HUES64 (cell line): ENCODE data around the gene KCNK10.

Experiments
- H3K27ac ChIP-seq: 2 replicates; pipeline ENCODE4 v1.7.0; 2013; ENCODE audit warnings: low read depth, low read length, inconsistent platforms
- H3K27me3 ChIP-seq: 2 replicates; pipeline ENCODE4 v1.6.1; 2013; ENCODE audit warnings: mild to moderate bottlenecking, low read length; ENCODE audit not compliant: insufficient read depth
- H3K36me3 ChIP-seq: 2 replicates; pipeline ENCODE4 v1.6.1; 2013; ENCODE audit warnings: mild to moderate bottlenecking, low read length; ENCODE audit not compliant: insufficient read depth
- H3K4me1 ChIP-seq: 2 replicates; pipeline ENCODE4 v1.6.1; 2013; ENCODE audit warnings: mild to moderate bottlenecking, low read length, moderate library complexity; ENCODE audit not compliant: insufficient read depth
- H3K4me3 ChIP-seq: 2 replicates; pipeline ENCODE4 v1.5.1; 2013; ENCODE audit warnings: mild to moderate bottlenecking, low read length, moderate library complexity
- H3K9ac ChIP-seq: 2 replicates; pipeline ENCODE4 v1.6.1; 2013; ENCODE audit warnings: mild to moderate bottlenecking, low read depth, low read length
- H3K9me3 ChIP-seq: 2 replicates; pipeline ENCODE4 v1.6.1; 2013; ENCODE audit warnings: low read depth, low read length; ENCODE audit not compliant: insufficient read depth
- WGBS: fragments of 150-250, 120-280 bp; methylation state at CpG from one replicate; pipeline ENCODE4 v1.1.7; 2013; ENCODE audit warnings: missing lambda C conversion rate; 5-methylcytosine and 5-hydroxymethylcytosine counted together

KCNK10 gene

DNA sequence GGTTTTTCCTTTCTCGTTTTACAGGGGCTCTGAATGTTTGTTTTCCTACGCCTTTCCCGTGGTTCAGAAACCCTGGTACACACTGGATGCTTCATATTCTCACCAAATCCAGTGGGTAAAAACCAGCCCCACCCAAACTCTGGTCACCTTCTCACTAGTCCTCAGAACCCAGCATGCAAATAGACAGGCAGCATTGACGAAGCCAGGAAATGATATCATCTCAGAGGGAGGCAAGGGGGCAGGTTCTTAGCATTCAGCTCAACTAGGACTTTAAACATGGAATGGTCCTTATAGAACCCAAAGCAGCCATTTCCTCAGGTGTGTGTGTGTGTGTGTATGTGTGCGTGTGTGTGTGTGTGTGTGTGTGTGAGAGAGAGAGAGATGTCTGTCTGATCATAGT is 142.0 kb downstream of the KCNK10 start:
- no peaks in the 10 kb centered on the region for H3K36me3 ChIP-seq
- WGBS, result 63% methylated on average over 5 of the region's 5 CpGs
- no peak overlapping the region for H3K9ac ChIP-seq
- no peak overlapping the region for H3K4me3 ChIP-seq
- H3K27ac ChIP-seq, result no peak overlapping the region
- H3K27me3 ChIP-seq, result no peaks in the 10 kb centered on the region
- H3K9me3 ChIP-seq, result no peaks in the 10 kb centered on the region
- H3K4me1 ChIP-seq, result peaks cover 4% of the 10 kb centered on the region; the same call in 1 of the 2 replicates

DNA sequence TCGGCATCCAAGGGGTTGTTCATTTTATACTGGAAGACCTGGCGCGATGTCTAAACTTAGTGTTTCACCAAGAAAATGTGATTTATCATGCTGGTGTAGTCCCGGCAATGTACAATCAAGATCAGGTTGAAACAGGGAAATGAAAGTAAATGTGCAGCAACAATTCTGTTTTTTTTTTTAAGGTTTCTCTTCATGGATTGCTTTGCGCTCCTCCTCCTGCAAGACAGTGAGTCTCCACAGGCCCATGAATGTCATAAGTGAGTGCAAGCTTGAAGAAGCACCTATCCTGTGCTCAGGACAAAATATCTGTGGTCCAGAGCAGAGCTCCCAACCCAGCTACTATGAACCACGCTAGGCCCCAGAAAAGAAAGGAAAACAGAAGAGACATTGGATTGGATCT is 143.4 kb downstream of the KCNK10 start:
- H3K36me3 ChIP-seq, result no peaks in the 10 kb centered on the region
- no peak overlapping the region for H3K9ac ChIP-seq
- no peak overlapping the region for H3K4me3 ChIP-seq
- peaks cover 4% of the 10 kb centered on the region; the same call in 1 of the 2 replicates for H3K4me1 ChIP-seq
- no peak overlapping the region for H3K27ac ChIP-seq
- 93% methylated on average over 6 of the region's 6 CpGs for WGBS
- no peaks in the 10 kb centered on the region for H3K27me3 ChIP-seq
- H3K9me3 ChIP-seq, result no peaks in the 10 kb centered on the region

DNA sequence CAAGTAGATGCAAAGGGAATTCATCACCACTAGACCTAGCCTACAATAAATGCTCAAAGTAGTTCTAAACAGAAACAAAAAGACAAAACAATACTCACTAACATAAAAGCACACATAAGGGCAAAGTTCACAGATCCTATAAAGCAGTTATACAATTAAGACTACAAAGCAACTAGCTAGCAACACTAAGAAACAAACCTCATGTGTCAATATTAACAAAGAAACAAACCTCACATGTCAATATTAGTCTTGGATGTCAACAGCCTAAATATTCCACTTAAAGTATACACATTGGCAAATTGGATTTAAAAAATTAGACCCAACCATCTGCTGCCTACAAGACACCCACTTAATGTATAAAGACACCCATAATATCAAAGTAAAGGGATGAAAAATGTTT is 152.7 kb downstream of the KCNK10 start:
- Histone ChIP-seq H3K9me3 (no peaks in the 10 kb centered on the region; the same call in 1 of the 2 replicates), H3K4me3 (no peak overlapping the region), H3K27me3 (no peaks in the 10 kb centered on the region), H3K27ac (no peak overlapping the region), H3K4me1 (no peaks in the 10 kb centered on the region), H3K36me3 (no peaks in the 10 kb centered on the region), H3K9ac (no peak overlapping the region)

DNA sequence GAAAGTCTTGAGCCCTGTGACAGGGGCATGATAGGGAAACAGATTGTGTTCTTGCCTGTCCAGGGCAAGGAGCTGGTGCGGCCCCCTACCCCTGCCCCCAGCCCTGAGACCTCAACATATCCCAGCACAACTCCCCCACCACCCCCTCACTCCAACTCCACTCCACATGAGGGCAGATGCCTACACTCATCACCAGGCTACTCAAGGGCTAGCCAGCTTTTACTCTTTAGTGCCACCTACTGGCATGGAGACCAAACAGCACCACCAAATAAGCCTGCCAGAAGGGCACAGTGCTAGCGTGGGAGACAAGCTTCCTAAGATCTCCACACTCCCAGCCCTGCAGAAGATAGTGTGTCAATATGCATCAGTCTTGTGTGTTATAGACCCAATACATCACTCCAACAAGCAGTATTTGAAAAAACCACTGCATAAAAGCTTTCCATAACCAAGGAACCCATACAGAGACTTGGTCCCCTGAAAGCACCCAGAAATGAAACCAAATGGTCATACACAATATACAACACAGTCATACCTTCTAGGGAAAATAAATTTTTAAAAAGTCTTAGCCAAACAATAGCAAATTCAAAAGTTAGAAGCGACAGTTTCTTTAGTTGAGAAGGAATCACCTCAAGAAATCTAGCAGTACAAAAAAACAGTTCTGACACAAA is 154.4 kb downstream of the KCNK10 start:
- no peaks in the 10 kb centered on the region for H3K36me3 ChIP-seq
- no peaks in the 10 kb centered on the region; the same call in 1 of the 2 replicates for H3K9me3 ChIP-seq
- 74% methylated on average over 3 of the region's 3 CpGs for WGBS
- H3K27me3 ChIP-seq, result no peaks in the 10 kb centered on the region
- no peak overlapping the region for H3K4me3 ChIP-seq
- no peaks in the 10 kb centered on the region for H3K4me1 ChIP-seq
- no peak overlapping the region for H3K9ac ChIP-seq
- no peak overlapping the region for H3K27ac ChIP-seq

DNA sequence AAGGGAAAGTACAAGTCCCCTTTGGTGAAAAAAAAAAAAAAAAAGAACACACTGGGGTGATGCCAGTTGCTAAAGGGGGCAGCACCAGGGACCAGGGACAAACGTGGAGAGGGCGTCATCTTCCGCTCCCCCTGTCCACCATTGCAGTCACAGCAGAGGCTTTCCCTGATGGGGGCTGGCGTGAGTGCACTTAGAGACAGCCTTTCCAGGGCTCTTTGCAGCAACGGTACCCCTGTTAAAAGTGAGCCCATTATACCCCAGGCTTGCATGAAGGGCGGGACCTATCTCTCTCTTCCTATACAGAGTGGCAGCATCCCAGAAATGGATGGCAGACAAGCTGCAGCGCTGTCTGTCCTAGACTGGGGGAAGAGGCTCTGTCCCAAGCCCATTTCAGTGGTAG is 155.0 kb downstream of the KCNK10 start:
- Histone ChIP-seq H3K4me3 (no peak overlapping the region), H3K36me3 (no peaks in the 10 kb centered on the region), H3K4me1 (no peaks in the 10 kb centered on the region), H3K27ac (no peak overlapping the region), H3K9ac (no peak overlapping the region), H3K27me3 (no peaks in the 10 kb centered on the region), H3K9me3 (no peaks in the 10 kb centered on the region; the same call in 1 of the 2 replicates)
- WGBS, result 95% methylated on average over 7 of the region's 7 CpGs

DNA sequence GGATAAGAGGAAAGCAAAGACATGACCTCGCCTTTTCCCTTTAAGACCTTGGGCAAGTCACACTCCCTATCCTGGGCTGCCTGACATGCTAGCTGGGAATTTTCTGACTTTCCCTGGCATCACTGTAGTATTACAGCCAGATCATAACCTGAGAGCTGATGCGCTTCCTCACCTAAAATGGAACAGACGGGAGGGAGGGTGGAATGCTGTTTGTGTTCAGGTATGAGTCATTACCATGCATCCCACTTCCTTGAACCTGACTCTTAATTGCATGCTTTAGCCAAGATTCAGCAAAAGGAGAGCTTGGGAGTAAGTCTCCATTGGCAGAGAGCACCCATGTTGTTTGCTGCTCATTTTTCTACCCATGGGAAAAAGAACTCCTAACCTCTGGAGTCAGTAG is 156.5 kb downstream of the KCNK10 start:
- Histone ChIP-seq H3K9ac (no peak overlapping the region), H3K36me3 (no peaks in the 10 kb centered on the region), H3K4me3 (no peak overlapping the region), H3K9me3 (no peaks in the 10 kb centered on the region; the same call in 1 of the 2 replicates), H3K27ac (no peak overlapping the region), H3K27me3 (no peaks in the 10 kb centered on the region), H3K4me1 (no peaks in the 10 kb centered on the region)
- 95% methylated on average over 1 of the region's 3 CpGs for WGBS

DNA sequence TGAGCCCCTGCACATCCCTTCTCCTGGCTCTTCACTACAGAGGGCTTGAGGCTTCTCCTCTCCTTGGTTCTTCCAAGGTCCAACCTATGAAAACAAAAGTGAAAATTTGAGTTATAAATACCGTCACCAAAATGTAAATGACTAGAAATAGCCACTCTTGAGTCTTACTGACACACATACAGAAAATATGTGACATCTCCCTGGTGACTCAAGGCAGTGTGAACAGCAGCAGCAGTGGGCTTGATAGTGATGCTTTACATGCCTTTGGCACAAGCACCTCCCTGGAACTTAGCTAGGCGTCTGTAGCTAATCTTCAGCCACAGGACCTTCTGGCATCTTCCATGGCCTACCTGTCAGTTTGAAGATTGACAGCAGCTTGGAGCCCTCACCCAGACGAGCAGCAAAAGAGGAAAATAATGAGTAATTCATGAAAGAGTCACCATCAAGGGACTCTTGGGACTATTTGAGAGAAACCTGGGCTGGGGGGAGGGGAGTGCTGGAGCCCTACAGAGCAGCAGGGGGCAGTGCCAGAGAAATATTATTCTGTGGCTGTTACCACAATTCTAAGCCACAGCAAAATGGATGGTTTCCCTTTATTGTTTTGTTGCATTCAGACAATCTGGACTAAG is 158.0 kb downstream of the KCNK10 start:
- WGBS, result 86% methylated on average over 3 of the region's 3 CpGs
- no peaks in the 10 kb centered on the region; the same call in 1 of the 2 replicates for H3K9me3 ChIP-seq
- H3K27me3 ChIP-seq, result no peaks in the 10 kb centered on the region
- H3K4me1 ChIP-seq, result no peaks in the 10 kb centered on the region
- H3K36me3 ChIP-seq, result no peaks in the 10 kb centered on the region
- H3K4me3 ChIP-seq, result no peak overlapping the region
- no peak overlapping the region for H3K27ac ChIP-seq
- no peak overlapping the region for H3K9ac ChIP-seq

DNA sequence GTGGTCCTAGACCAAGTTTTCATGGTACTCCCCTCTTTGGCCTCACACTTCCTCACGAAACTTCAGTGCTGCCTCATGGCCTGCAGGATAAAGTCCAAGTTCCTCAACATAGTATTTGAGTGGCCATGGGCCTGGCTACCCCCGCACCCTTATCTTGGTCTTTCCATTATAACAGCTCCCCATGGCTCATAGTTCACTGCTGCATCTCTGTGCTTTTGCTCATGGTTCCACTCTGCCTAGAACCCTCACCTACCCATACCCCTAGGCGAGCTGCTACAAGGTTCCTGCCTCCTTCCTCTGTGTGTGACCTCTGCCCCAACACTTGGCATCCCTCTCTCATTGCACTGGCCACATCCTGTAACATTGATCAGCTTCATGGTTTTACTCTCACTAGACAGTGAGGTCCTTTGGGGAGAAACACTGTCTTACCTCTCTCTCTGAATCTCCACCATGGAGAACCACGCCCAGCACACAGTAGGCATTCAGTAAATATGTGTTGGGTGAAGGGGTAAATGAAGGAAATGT is 159.3 kb downstream of the KCNK10 start:
- H3K27me3 ChIP-seq, result no peaks in the 10 kb centered on the region
- WGBS, result 94% methylated on average over 4 of the region's 4 CpGs
- no peak overlapping the region for H3K4me3 ChIP-seq
- H3K27ac ChIP-seq, result no peak overlapping the region
- H3K9ac ChIP-seq, result no peak overlapping the region
- H3K36me3 ChIP-seq, result no peaks in the 10 kb centered on the region
- H3K4me1 ChIP-seq, result no peaks in the 10 kb centered on the region
- H3K9me3 ChIP-seq, result no peaks in the 10 kb centered on the region; the same call in 1 of the 2 replicates

DNA sequence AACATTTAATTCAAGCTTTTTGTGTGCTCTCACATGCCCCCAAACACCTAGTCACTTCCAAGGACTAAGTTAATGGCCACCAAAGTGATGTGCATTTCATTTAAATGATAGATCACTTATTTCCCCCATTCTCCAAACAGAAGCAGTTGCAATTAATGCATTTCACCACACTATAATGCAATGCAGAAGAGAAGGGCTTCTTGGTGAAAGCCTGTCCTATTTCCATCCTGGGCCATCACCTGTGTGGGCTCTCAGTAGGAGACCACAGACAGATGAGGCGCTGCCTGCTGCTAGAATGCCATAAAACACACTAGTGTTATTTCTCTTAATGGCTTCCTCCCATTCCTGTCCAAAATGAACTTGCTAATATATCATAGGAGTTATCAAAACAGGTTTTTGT is 166.9 kb downstream of the KCNK10 start:
- Histone ChIP-seq H3K4me1 (no peaks in the 10 kb centered on the region), H3K4me3 (no peak overlapping the region), H3K27ac (no peak overlapping the region), H3K9me3 (no peaks in the 10 kb centered on the region), H3K9ac (no peak overlapping the region), H3K27me3 (no peaks in the 10 kb centered on the region), H3K36me3 (no peaks in the 10 kb centered on the region)
- WGBS, result 90% methylated on average over 1 of the region's 1 CpG

DNA sequence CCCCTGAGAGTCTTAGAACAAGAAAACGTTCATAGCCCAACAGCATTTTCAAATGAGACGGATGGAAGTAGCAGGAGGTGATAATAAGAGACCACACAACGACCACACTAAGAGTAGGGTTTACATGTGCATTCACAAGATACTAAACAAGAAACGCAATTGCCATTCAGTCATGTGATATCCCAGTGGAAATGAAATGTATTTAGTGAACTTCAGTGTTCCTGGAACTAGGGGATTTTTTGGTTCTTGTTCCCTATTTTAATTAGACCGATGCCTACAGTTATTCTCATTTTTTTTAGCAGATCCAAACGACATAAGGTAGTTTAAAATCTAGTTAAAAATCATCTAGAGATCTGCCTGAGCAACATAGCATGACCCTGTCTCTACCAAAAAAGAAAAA is 168.1 kb downstream of the KCNK10 start:
- no peaks in the 10 kb centered on the region for H3K27me3 ChIP-seq
- H3K4me3 ChIP-seq, result no peak overlapping the region
- no peak overlapping the region for H3K9ac ChIP-seq
- H3K36me3 ChIP-seq, result no peaks in the 10 kb centered on the region
- H3K4me1 ChIP-seq, result no peaks in the 10 kb centered on the region
- no peak overlapping the region for H3K27ac ChIP-seq
- 93% methylated on average over 6 of the region's 6 CpGs for WGBS
- H3K9me3 ChIP-seq, result no peaks in the 10 kb centered on the region

DNA sequence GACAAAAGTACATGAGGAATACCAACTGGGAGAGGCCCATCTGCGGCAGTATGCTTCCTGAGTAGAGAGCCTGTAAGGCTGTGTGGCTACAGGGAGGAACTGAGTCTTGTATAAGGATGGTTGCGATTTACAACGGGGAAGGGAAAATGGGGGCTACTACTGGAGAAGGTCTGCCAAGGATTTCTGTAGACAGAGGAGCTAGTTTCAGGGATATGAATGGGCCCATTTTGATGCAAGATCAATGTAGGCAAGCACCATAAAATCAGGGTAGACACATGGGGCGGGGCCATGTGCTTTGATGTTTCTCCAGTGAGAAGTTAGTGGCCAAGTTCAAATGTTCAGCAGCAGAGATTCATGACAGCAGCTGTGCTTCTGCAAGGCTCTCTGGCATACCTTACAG is 168.7 kb downstream of the KCNK10 start:
- H3K27me3 ChIP-seq, result no peaks in the 10 kb centered on the region
- no peak overlapping the region for H3K27ac ChIP-seq
- H3K4me1 ChIP-seq, result no peaks in the 10 kb centered on the region
- no peak overlapping the region for H3K9ac ChIP-seq
- H3K9me3 ChIP-seq, result no peaks in the 10 kb centered on the region
- H3K36me3 ChIP-seq, result no peaks in the 10 kb centered on the region
- H3K4me3 ChIP-seq, result no peak overlapping the region
- WGBS, result 95% methylated on average over 4 of the region's 4 CpGs
